ENCODE measurements around the gene IQGAP2.

IQGAP2 gene

GRCh38 chr5:76552546-76552945, 149.5 kb downstream of the IQGAP2 start:
- no peak for TF ChIP-seq POLR2A (IDR thresholded peaks at IDR 0.05; ENCODE audit: low read depth, low read length)
- DNase-seq (ENCODE audit: insufficient read length, low spot score): no peak
- FAIRE-seq: no peak

- DNase-seq (ENCODE audit: insufficient read length, low spot score) (no peak), FAIRE-seq (no peak)
- no peak for TF ChIP-seq POLR2A (IDR thresholded peaks at IDR 0.05; ENCODE audit: low read depth, low read length)
Measured at GRCh38 chr5:76553251-76553650, 150.2 kb downstream of the IQGAP2 start.

- DNase-seq (ENCODE audit: insufficient read length, low spot score) (no peak), FAIRE-seq (no peak)
- no peak for TF ChIP-seq POLR2A (IDR thresholded peaks at IDR 0.05; ENCODE audit: low read depth, low read length)
Measured at GRCh38 chr5:76555114-76555513, 152.0 kb downstream of the IQGAP2 start.

GRCh38 chr5:76555717-76556116, 152.6 kb downstream of the IQGAP2 start:
- DNase-seq (ENCODE audit: insufficient read length, low spot score) (no peak), FAIRE-seq (no peak)
- no peak for TF ChIP-seq POLR2A (IDR thresholded peaks at IDR 0.05; ENCODE audit: low read depth, low read length)

GRCh38 chr5:76556511-76557221, 153.6 kb downstream of the IQGAP2 start:
- FAIRE-seq: no peak

GRCh38 chr5:76560952-76561891, 158.1 kb downstream of the IQGAP2 start:
- no peak for FAIRE-seq
- no peak for TF ChIP-seq POLR2A (IDR thresholded peaks at IDR 0.05; ENCODE audit: low read depth, low read length)
- no peak for DNase-seq (ENCODE audit: insufficient read length, low spot score)

More at GRCh38 chr5:76556511-76557221, 153.6 kb downstream of the IQGAP2 start:
- no peak for DNase-seq (ENCODE audit: insufficient read length, low spot score)
- TF ChIP-seq POLR2A (IDR thresholded peaks at IDR 0.05; ENCODE audit: low read depth, low read length): no peak

GRCh38 chr5:76561959-76562358, 158.9 kb downstream of the IQGAP2 start:
- TF ChIP-seq POLR2A (IDR thresholded peaks at IDR 0.05; ENCODE audit: low read depth, low read length): no peak
- FAIRE-seq (no peak), DNase-seq (ENCODE audit: insufficient read length, low spot score) (no peak)

- FAIRE-seq: no peak
- DNase-seq (ENCODE audit: insufficient read length, low spot score): no peak
- TF ChIP-seq POLR2A (IDR thresholded peaks at IDR 0.05; ENCODE audit: low read depth, low read length): no peak
Measured at GRCh38 chr5:76565009-76565408, 161.9 kb downstream of the IQGAP2 start.

GRCh38 chr5:76570153-76570552, 167.1 kb downstream of the IQGAP2 start:
- FAIRE-seq: no peak
- no peak for DNase-seq (ENCODE audit: insufficient read length, low spot score)
- no peak for TF ChIP-seq POLR2A (IDR thresholded peaks at IDR 0.05; ENCODE audit: low read depth, low read length)

GRCh38 chr5:76571559-76571958, 168.5 kb downstream of the IQGAP2 start:
- FAIRE-seq (no peak), DNase-seq (ENCODE audit: insufficient read length, low spot score) (no peak)

GRCh38 chr5:76576450-76576849, 173.4 kb downstream of the IQGAP2 start:
- FAIRE-seq (no peak), DNase-seq (ENCODE audit: insufficient read length, low spot score) (no peak)

More at GRCh38 chr5:76571559-76571958, 168.5 kb downstream of the IQGAP2 start:
- TF ChIP-seq POLR2A (IDR thresholded peaks at IDR 0.05; ENCODE audit: low read depth, low read length): no peak

GRCh38 chr5:76576996-76577395, 173.9 kb downstream of the IQGAP2 start:
- DNase-seq (ENCODE audit: insufficient read length, low spot score) (no peak), FAIRE-seq (no peak)
- no peak for TF ChIP-seq POLR2A (IDR thresholded peaks at IDR 0.05; ENCODE audit: low read depth, low read length)

More at GRCh38 chr5:76576450-76576849, 173.4 kb downstream of the IQGAP2 start:
- TF ChIP-seq POLR2A (IDR thresholded peaks at IDR 0.05; ENCODE audit: low read depth, low read length): no peak

- no peak for FAIRE-seq
- no peak for DNase-seq (ENCODE audit: insufficient read length, low spot score)
- no peak for TF ChIP-seq POLR2A (IDR thresholded peaks at IDR 0.05; ENCODE audit: low read depth, low read length)
Measured at GRCh38 chr5:76579166-76579937, 176.3 kb downstream of the IQGAP2 start.

GRCh38 chr5:76580981-76581380, 177.9 kb downstream of the IQGAP2 start:
- FAIRE-seq (no peak), DNase-seq (ENCODE audit: insufficient read length, low spot score) (no peak)
- no peak for TF ChIP-seq POLR2A (IDR thresholded peaks at IDR 0.05; ENCODE audit: low read depth, low read length)

Data from H54 (cell line).